Thymus (tissue), 14 donors: Measurements from ENCODE around the gene LRP3. TPM values are rescaled to one million over a fixed set of nuclear protein-coding genes. Genes with fewer than 3 reads are reported as not detected.
"Not testable (repeated sequence)": the region's sequence is repeated elsewhere in the genome, so short reads cannot be mapped to it uniquely, and the experiment has no call there.

Source experiments
- DNase-seq, 9 donors: peaks; one replicate each; pipeline ENCODE4 v3.0.0-alpha.2; 2013; ENCODE audit warnings: low spot score in 9 of 9, low read depth in 6 of 9, missing footprints in 1 of 9
- H3K27ac ChIP-seq, 2 donors: one replicate each; pipeline ENCODE4 v1.5.1; 2013; ENCODE audit warnings: control low read depth in 1 of 2, low read depth in 1 of 2, low read length in 1 of 2, mild to moderate bottlenecking in 1 of 2, moderate library complexity in 1 of 2
- H3K27me3 ChIP-seq, 2 donors: one replicate each; pipeline ENCODE4 v1.5.1; 2013; ENCODE audit warnings: low read length in 1 of 2; ENCODE audit not compliant: control insufficient read depth in 2 of 2, insufficient read depth in 1 of 2
- H3K36me3 ChIP-seq, 2 donors: one replicate each; pipeline ENCODE4 v1.5.1; 2013; ENCODE audit warnings: low read length in 1 of 2, mild to moderate bottlenecking in 1 of 2, moderate library complexity in 1 of 2; ENCODE audit not compliant: control insufficient read depth in 2 of 2, insufficient read depth in 2 of 2
- H3K4me1 ChIP-seq, 2 donors: one replicate each; pipeline ENCODE4 v1.5.1; 2013; ENCODE audit warnings: low read length in 2 of 2; ENCODE audit not compliant: control insufficient read depth in 2 of 2, insufficient read depth in 2 of 2
- H3K4me3 ChIP-seq, 2 donors: one replicate each; pipeline ENCODE4 v1.5.1; 2013; ENCODE audit warnings: low read length in 2 of 2, control low read depth in 1 of 2, mild to moderate bottlenecking in 1 of 2
- H3K9me3 ChIP-seq, 2 donors: one replicate each; pipeline ENCODE4 v1.5.1; 2013; ENCODE audit warnings: low read length in 1 of 2, mild to moderate bottlenecking in 1 of 2; ENCODE audit not compliant: control insufficient read depth in 2 of 2, insufficient read depth in 1 of 2
- WGBS: extraction: QIAGEN DNeasy Blood & Tissue Kit; methylation state at CpG from one replicate; pipeline ENCODE4 v1.1.7; 2013; 5-methylcytosine and 5-hydroxymethylcytosine counted together
- long read RNA-seq, 10 donors: transcript quantifications; one replicate each; lab custom pipeline, GENCODE V29; 2026
- polyA plus RNA-seq: library from polyadenylated mRNA; stranded (reverse); fragments of 200-250 nt; gene quantifications from one replicate; pipeline ENCODE4 v1.2.3, GENCODE V29; 2013
- total RNA-seq: library from RNA; stranded (reverse); fragments of 120-200 nt; gene quantifications from one replicate; pipeline ENCODE4 v1.2.4, GENCODE V29; 2013
- donor health status: healthy.

Gene LRP3
- total RNA-seq (2.6 TPM), polyA plus RNA-seq (4.0 TPM)
- long read RNA-seq, donor 1, result 0 reads
- long read RNA-seq, donor 2, partial matches to known transcripts, result 0 of 4 reads
- long read RNA-seq, donor 2, other reads (novel, unspliced or antisense), result 0 of 4 reads
- long read RNA-seq, donor 3, partial matches to known transcripts, result 0 of 1 reads
- long read RNA-seq, donor 3, other reads (novel, unspliced or antisense), result 0 of 1 reads
- long read RNA-seq, donor 4, result 0 reads
- long read RNA-seq, donor 5, transcript LRP3-201 (7 exons, 3,807 nt), result major isoform, 6 of 11 reads
- long read RNA-seq, donor 5, partial matches to known transcripts, result 5 of 11 reads
- long read RNA-seq, donor 5, other reads (novel, unspliced or antisense), result 0 of 11 reads
- long read RNA-seq, donor 6, partial matches to known transcripts, result 0 of 5 reads
- long read RNA-seq, donor 6, other reads (novel, unspliced or antisense), result 0 of 5 reads
- long read RNA-seq, donor 7, result 0 reads
- long read RNA-seq, donor 8, partial matches to known transcripts, result 0 of 1 reads
- long read RNA-seq, donor 8, other reads (novel, unspliced or antisense), result 0 of 1 reads
- long read RNA-seq, donor 9, result 0 reads
- long read RNA-seq, donor 10, partial matches to known transcripts, result 0 of 2 reads
- long read RNA-seq, donor 10, other reads (novel, unspliced or antisense), result 0 of 2 reads

DNA sequence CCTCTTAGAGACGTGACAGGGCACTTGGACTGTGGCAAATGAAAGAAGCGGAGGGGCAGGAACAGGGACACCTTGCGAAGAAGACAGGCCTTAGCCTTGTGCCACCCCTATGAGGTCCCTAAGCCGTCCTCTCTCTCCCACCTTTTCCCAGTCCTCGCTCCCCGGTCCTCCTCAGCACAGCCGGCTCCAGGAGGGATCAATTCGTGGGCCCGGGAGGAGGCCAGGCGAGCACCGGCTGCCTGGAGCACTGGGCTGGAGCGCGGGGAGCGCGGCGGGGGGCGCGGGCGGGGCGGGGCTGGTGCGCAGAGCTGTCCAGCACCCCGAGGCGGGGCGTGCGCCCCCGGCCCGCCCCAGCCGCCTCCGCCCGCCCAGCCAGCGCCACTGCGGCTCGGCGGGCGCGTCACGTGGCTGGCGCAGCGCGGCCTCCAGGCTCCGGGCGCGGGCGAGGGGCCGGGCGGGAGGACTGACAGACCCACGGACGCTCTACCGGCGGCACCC, at the start of gene LRP3:
Gene LRP3 (plus strand): TSS at position 466 of the 498 bp plus-strand sequence. CDS start 456 bp downstream, outside the sequence.
- no peak within 1 kb of the TSS for H3K27ac ChIP-seq
- H3K27me3 ChIP-seq, result peaks cover 54 to 64% of the 10 kb centered on the region in 2 donors
- peak within 1 kb of the TSS in 1 of 2 donors; percentile 37 for H3K4me3 ChIP-seq
- no peaks in the 10 kb centered on the region for H3K4me1 ChIP-seq
- no peak for DNase-seq
- no peaks in the 10 kb centered on the region for H3K9me3 ChIP-seq
- no peaks in the 10 kb centered on the region for H3K36me3 ChIP-seq
- WGBS, result 7% methylated on average over 50 of the region's 50 CpGs

DNA sequence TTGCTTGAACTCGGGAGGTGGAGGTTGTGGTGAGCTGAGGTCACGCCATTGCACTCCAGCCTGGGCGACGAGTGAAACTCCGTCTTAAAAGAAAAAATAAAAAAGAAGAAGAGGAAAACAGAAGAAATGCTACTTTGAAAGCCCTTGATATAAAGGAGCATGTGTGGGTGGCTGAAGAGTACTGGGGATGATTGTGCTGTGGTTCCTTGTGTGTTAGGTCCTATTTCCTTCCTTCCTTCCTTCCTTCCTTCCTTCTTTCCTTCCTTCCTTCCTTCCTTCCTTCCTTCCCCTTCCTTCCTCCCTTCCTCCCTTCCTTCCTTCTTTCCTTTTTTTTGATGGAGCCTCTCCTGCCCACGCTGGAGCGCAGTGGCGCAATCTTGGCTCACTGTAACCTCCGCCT, 47.9 kb upstream of the LRP3 start:
- no peaks in the 10 kb centered on the region for H3K27me3 ChIP-seq
- 97% methylated on average over 9 of the region's 9 CpGs for WGBS
- H3K9me3 ChIP-seq, result no peaks in the 10 kb centered on the region
- no peak for DNase-seq
- no peak overlapping the region for H3K27ac ChIP-seq
- H3K4me3 ChIP-seq, result no peak overlapping the region
- H3K4me1 ChIP-seq, result no peaks in the 10 kb centered on the region
- no peaks in the 10 kb centered on the region for H3K36me3 ChIP-seq

- no peaks in the 10 kb centered on the region for H3K27me3 ChIP-seq
- no peak overlapping the region for H3K4me3 ChIP-seq
- H3K4me1 ChIP-seq, result no peaks in the 10 kb centered on the region
- 97% methylated on average over 6 of the region's 6 CpGs for WGBS
- no peaks in the 10 kb centered on the region for H3K9me3 ChIP-seq
- no peak overlapping the region for H3K27ac ChIP-seq
- no peak for DNase-seq
- no peaks in the 10 kb centered on the region for H3K36me3 ChIP-seq
Measured at GRCh38 chr19:33147538-33147937, 46.6 kb upstream of the LRP3 start.

GRCh38 chr19:33150852-33151518, 43.1 kb upstream of the LRP3 start:
- no peak for DNase-seq
- H3K9me3 ChIP-seq, result no peaks in the 10 kb centered on the region
- no peak overlapping the region for H3K27ac ChIP-seq
- H3K27me3 ChIP-seq, result no peaks in the 10 kb centered on the region
- no peaks in the 10 kb centered on the region for H3K4me1 ChIP-seq
- no peaks in the 10 kb centered on the region for H3K36me3 ChIP-seq
- no peak overlapping the region for H3K4me3 ChIP-seq
- WGBS, result 93% methylated on average over 14 of the region's 14 CpGs

GRCh38 chr19:33152176-33152575, 42.0 kb upstream of the LRP3 start:
- 91% methylated on average over 2 of the region's 2 CpGs for WGBS
- no peak overlapping the region for H3K4me3 ChIP-seq
- H3K36me3 ChIP-seq, result no peaks in the 10 kb centered on the region
- no peaks in the 10 kb centered on the region for H3K27me3 ChIP-seq
- no peak for DNase-seq
- no peaks in the 10 kb centered on the region for H3K9me3 ChIP-seq
- no peaks in the 10 kb centered on the region for H3K4me1 ChIP-seq
- no peak overlapping the region for H3K27ac ChIP-seq

DNA sequence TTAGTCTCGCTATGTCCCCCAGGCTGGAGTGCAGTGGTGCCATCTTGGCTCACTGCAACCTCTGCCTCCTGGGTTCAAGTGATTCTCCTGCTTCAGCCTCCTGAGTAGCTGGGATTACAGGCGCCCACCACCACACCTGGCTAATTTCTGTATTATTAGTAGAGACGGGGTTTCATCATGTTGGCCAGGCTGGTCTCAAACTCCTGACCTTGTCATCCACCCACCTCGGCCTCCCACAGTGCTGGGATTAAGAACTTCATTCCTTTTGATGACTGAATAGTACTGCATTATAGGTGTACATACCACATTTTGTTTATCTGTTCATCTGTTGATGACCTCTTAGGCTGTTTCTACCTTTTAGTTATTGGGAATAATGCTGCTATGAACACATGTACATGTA, 41.5 kb upstream of the LRP3 start:
- not testable (repeated sequence) for H3K4me3 ChIP-seq, H3K4me1 ChIP-seq, H3K27me3 ChIP-seq, H3K9me3 ChIP-seq, DNase-seq, H3K36me3 ChIP-seq, H3K27ac ChIP-seq
- 97% methylated on average over 4 of the region's 4 CpGs for WGBS

GRCh38 chr19:33154313-33154712, 39.8 kb upstream of the LRP3 start:
- not testable (repeated sequence) for H3K27ac ChIP-seq, H3K4me1 ChIP-seq, DNase-seq, H3K4me3 ChIP-seq, H3K36me3 ChIP-seq, H3K9me3 ChIP-seq, H3K27me3 ChIP-seq
- WGBS, result 97% methylated on average over 6 of the region's 6 CpGs

- H3K4me3 ChIP-seq, result no peak overlapping the region
- peaks cover 19 to 24% of the 10 kb centered on the region in 2 donors for H3K4me1 ChIP-seq
- H3K27me3 ChIP-seq, result no peaks in the 10 kb centered on the region
- H3K9me3 ChIP-seq, result no peaks in the 10 kb centered on the region
- no peaks in the 10 kb centered on the region for H3K36me3 ChIP-seq
- H3K27ac ChIP-seq, result no peak overlapping the region
- WGBS, result 96% methylated on average over 5 of the region's 5 CpGs
- DNase-seq, result no peak
Measured at GRCh38 chr19:33156334-33156733, 37.8 kb upstream of the LRP3 start.

- no peak overlapping the region for H3K4me3 ChIP-seq
- H3K27ac ChIP-seq, result no peak overlapping the region
- no peaks in the 10 kb centered on the region for H3K36me3 ChIP-seq
- no peaks in the 10 kb centered on the region for H3K27me3 ChIP-seq
- WGBS, result 33% methylated on average over 3 of the region's 3 CpGs
- H3K4me1 ChIP-seq, result peaks cover 26 to 29% of the 10 kb centered on the region in 2 donors
- no peaks in the 10 kb centered on the region for H3K9me3 ChIP-seq
- DNase-seq, result no peak
Measured at GRCh38 chr19:33157906-33158305, 36.2 kb upstream of the LRP3 start.
